Activated naive CD8-positive, alpha-beta T cell treated with anti-CD3 and anti-CD28 coated beads, Interleukin-2, amount 10 ng/mL, durations not matched to agents 7 days and 5 days (primary cell): ENCODE data around the gene MRPL41. TPM values are rescaled to one million over a fixed set of nuclear protein-coding genes. Genes with fewer than 3 reads are reported as not detected.
"Not testable (repeated sequence)": the region's sequence is repeated elsewhere in the genome, so short reads cannot be mapped to it uniquely, and the experiment has no call there.

ENCODE experiments used
- ATAC-seq: fragments of 150-1000 bp; cut with Tn5 transposase; one replicate; pipeline ENCODE4 v1.10.0; 2021; ENCODE audit warnings: low read depth, moderate library complexity
- POLR2A ChIA-PET: fragments of 350-600 bp; sonication (Branson Sonifier 250); formaldehyde crosslinking; loops from one replicate; lab custom pipeline; 2021; ENCODE audit warnings: antibody characterized with exemption; lab: Charles Lee
- DNase-seq: peaks from one replicate; pipeline ENCODE4 v3.0.0; 2021
- H3K27ac Mint-ChIP-seq: one replicate; pipeline ENCODE4 v1.8.0; 2022; ENCODE audit warnings: mild to moderate bottlenecking, mixed read lengths
- H3K27me3 Mint-ChIP-seq: one replicate; pipeline ENCODE4 v1.8.0; 2022; ENCODE audit warnings: mild to moderate bottlenecking, moderate library complexity, mixed read lengths
- H3K36me3 Mint-ChIP-seq: one replicate; pipeline ENCODE4 v1.8.0; 2021; ENCODE audit warnings: mild to moderate bottlenecking, mixed read lengths
- H3K4me1 Mint-ChIP-seq: one replicate; pipeline ENCODE4 v1.8.0; 2021; ENCODE audit warnings: mixed read lengths
- H3K4me3 Mint-ChIP-seq: one replicate; pipeline ENCODE4 v1.8.0; 2022; ENCODE audit warnings: mild to moderate bottlenecking, moderate library complexity, mixed read lengths
- H3K9me3 Mint-ChIP-seq: one replicate; pipeline ENCODE4 v1.8.0; 2021; ENCODE audit warnings: mixed read lengths
- total RNA-seq, 2 experiments: library from RNA; stranded (reverse); gene quantifications; one replicate each; pipeline ENCODE4 v1.2.3, GENCODE V29; 2021

MRPL41 gene
- total RNA-seq, 2 experiments from 2014 or later: 58.8 to 64.4 TPM

GRCh38 chr9:137550958-137551263 lies 768 bp upstream of the MRPL41 start:
- H3K36me3 Mint-ChIP-seq, H3K27me3 Mint-ChIP-seq, H3K4me1 Mint-ChIP-seq, ATAC-seq, DNase-seq, H3K9me3 Mint-ChIP-seq: not testable (repeated sequence)
- peak overlapping the region; percentile 69 for H3K27ac Mint-ChIP-seq
- H3K4me3 Mint-ChIP-seq: peak overlapping the region; percentile 73
- POLR2A ChIA-PET: interaction anchor here (1.0 to 1.8 kb wide), 3 partner anchors 9 to 310 kb away, joined by 3 to 6 read pairs (median 5); partner anchors contain the start of gene TUBB4B

- H3K27ac Mint-ChIP-seq: peak overlapping the region; percentile 66
- ATAC-seq: peak; percentile 9
- POLR2A ChIA-PET: interaction anchor here (0.8 to 1.7 kb wide), 10 partner anchors 11 to 311 kb away, joined by 3 to 11 read pairs (median 5); partner anchors contain the start of genes TUBB4B and ZMYND19
Measured at GRCh38 chr9:137552022-137552768, 516 bp downstream of the MRPL41 start.

GRCh38 chr9:137553654-137554053 lies 2.0 kb downstream of the MRPL41 start:
- POLR2A ChIA-PET: interaction anchor here (0.7 kb wide), 1 partner anchor 235 kb away, joined by 3 read pairs; no protein-coding TSS in a partner anchor
- ATAC-seq, H3K27ac Mint-ChIP-seq, H3K36me3 Mint-ChIP-seq, H3K27me3 Mint-ChIP-seq, H3K4me3 Mint-ChIP-seq, H3K9me3 Mint-ChIP-seq, H3K4me1 Mint-ChIP-seq, DNase-seq: not testable (repeated sequence)

More at GRCh38 chr9:137552022-137552768, 516 bp downstream of the MRPL41 start:
- no peaks in the 10 kb centered on the region for H3K9me3 Mint-ChIP-seq
- H3K27me3 Mint-ChIP-seq: no peaks in the 10 kb centered on the region
- peaks cover 7% of the 10 kb centered on the region for H3K4me1 Mint-ChIP-seq
- no peak for DNase-seq
- peaks cover 4% of the 10 kb centered on the region for H3K36me3 Mint-ChIP-seq
- H3K4me3 Mint-ChIP-seq: peak overlapping the region; percentile 77

- Mint-ChIP-seq H3K9me3 (no peaks in the 10 kb centered on the region), H3K4me3 (no peak overlapping the region), H3K27me3 (no peaks in the 10 kb centered on the region), H3K27ac (no peak overlapping the region), H3K36me3 (peaks cover 4% of the 10 kb centered on the region), H3K4me1 (peaks cover 7% of the 10 kb centered on the region)
- DNase-seq (no peak), ATAC-seq (no peak)
- POLR2A ChIA-PET: no interaction called here
Measured at GRCh38 chr9:137554349-137554748, 2.7 kb downstream of the MRPL41 start.

- H3K27me3 Mint-ChIP-seq: no peaks in the 10 kb centered on the region
- POLR2A ChIA-PET: no interaction called here
- DNase-seq: no peak
- no peak overlapping the region for H3K4me3 Mint-ChIP-seq
- H3K4me1 Mint-ChIP-seq: peaks cover 5% of the 10 kb centered on the region
- peaks cover 7% of the 10 kb centered on the region for H3K36me3 Mint-ChIP-seq
- no peak for ATAC-seq
- H3K9me3 Mint-ChIP-seq: no peaks in the 10 kb centered on the region
- H3K27ac Mint-ChIP-seq: peak overlapping the region; percentile 34
Measured at GRCh38 chr9:137555179-137555578, 3.5 kb downstream of the MRPL41 start.

GRCh38 chr9:137556069-137556838 lies 4.6 kb downstream of the MRPL41 start:
- Mint-ChIP-seq H3K36me3 (peaks cover 7% of the 10 kb centered on the region), H3K4me3 (no peak overlapping the region), H3K27me3 (no peaks in the 10 kb centered on the region), H3K27ac (no peak overlapping the region), H3K4me1 (peaks cover 3% of the 10 kb centered on the region), H3K9me3 (no peaks in the 10 kb centered on the region)
- DNase-seq (no peak), ATAC-seq (no peak)
- POLR2A ChIA-PET: no interaction called here

GRCh38 chr9:137558127-137558526 lies 6.4 kb downstream of the MRPL41 start:
- no peak for DNase-seq
- Mint-ChIP-seq H3K27me3 (no peaks in the 10 kb centered on the region), H3K9me3 (no peaks in the 10 kb centered on the region), H3K4me1 (no peaks in the 10 kb centered on the region), H3K36me3 (peaks cover 9% of the 10 kb centered on the region), H3K4me3 (no peak overlapping the region), H3K27ac (no peak overlapping the region)
- POLR2A ChIA-PET: no interaction called here
- ATAC-seq: no peak

- Mint-ChIP-seq H3K9me3 (no peaks in the 10 kb centered on the region), H3K4me3 (no peak overlapping the region), H3K27ac (peak overlapping the region; percentile 59), H3K4me1 (peaks cover 9% of the 10 kb centered on the region), H3K27me3 (no peaks in the 10 kb centered on the region), H3K36me3 (peaks cover 15% of the 10 kb centered on the region)
- DNase-seq (no peak), ATAC-seq (no peak)
- POLR2A ChIA-PET: interaction anchor here (1.8 kb wide), 1 partner anchor 12 kb away, joined by 5 read pairs; the partner anchor contains the start of gene MRPL41
Measured at GRCh38 chr9:137564134-137564533, 12.5 kb downstream of the MRPL41 start.

- Mint-ChIP-seq H3K4me3 (no peak overlapping the region), H3K27me3 (no peaks in the 10 kb centered on the region), H3K4me1 (peaks cover 9% of the 10 kb centered on the region), H3K9me3 (no peaks in the 10 kb centered on the region), H3K27ac (peak overlapping the region; percentile 61), H3K36me3 (peaks cover 15% of the 10 kb centered on the region)
- DNase-seq: no peak
- POLR2A ChIA-PET: no interaction called here
- no peak for ATAC-seq
Measured at GRCh38 chr9:137564817-137565411, 13.2 kb downstream of the MRPL41 start.

- ATAC-seq, H3K4me3 Mint-ChIP-seq, POLR2A ChIA-PET, H3K9me3 Mint-ChIP-seq, H3K27ac Mint-ChIP-seq, H3K27me3 Mint-ChIP-seq, DNase-seq: not testable (repeated sequence)
- Mint-ChIP-seq H3K36me3 (peaks cover 24% of the 10 kb centered on the region), H3K4me1 (peaks cover 16% of the 10 kb centered on the region)
Measured at GRCh38 chr9:137568445-137568844, 16.8 kb downstream of the MRPL41 start.

GRCh38 chr9:137569609-137570203 lies 18.0 kb downstream of the MRPL41 start:
- POLR2A ChIA-PET: no interaction called here
- no peak for DNase-seq
- H3K36me3 Mint-ChIP-seq: peaks cover 17% of the 10 kb centered on the region
- no peaks in the 10 kb centered on the region for H3K27me3 Mint-ChIP-seq
- no peak for ATAC-seq
- H3K4me3 Mint-ChIP-seq: no peak overlapping the region
- H3K9me3 Mint-ChIP-seq: no peaks in the 10 kb centered on the region
- H3K4me1 Mint-ChIP-seq: peaks cover 11% of the 10 kb centered on the region
- H3K27ac Mint-ChIP-seq: no peak overlapping the region

- Mint-ChIP-seq H3K27me3 (no peaks in the 10 kb centered on the region), H3K9me3 (no peaks in the 10 kb centered on the region), H3K4me1 (peaks cover 12% of the 10 kb centered on the region), H3K4me3 (no peak overlapping the region), H3K36me3 (peaks cover 19% of the 10 kb centered on the region), H3K27ac (no peak overlapping the region)
- POLR2A ChIA-PET: no interaction called here
- DNase-seq (no peak), ATAC-seq (no peak)
Measured at GRCh38 chr9:137570566-137570965, 18.9 kb downstream of the MRPL41 start.

- no peak overlapping the region for H3K4me3 Mint-ChIP-seq
- ATAC-seq (no peak), DNase-seq (no peak)
- POLR2A ChIA-PET: no interaction called here
- peaks cover 29% of the 10 kb centered on the region for H3K4me1 Mint-ChIP-seq
- no peak overlapping the region for H3K27ac Mint-ChIP-seq
- peaks cover 17% of the 10 kb centered on the region for H3K36me3 Mint-ChIP-seq
- no peaks in the 10 kb centered on the region for H3K9me3 Mint-ChIP-seq
- H3K27me3 Mint-ChIP-seq: no peaks in the 10 kb centered on the region
Measured at GRCh38 chr9:137574192-137574591, 22.5 kb downstream of the MRPL41 start.
